Measurements from ENCODE around the gene OSBPL1A.

DNA sequence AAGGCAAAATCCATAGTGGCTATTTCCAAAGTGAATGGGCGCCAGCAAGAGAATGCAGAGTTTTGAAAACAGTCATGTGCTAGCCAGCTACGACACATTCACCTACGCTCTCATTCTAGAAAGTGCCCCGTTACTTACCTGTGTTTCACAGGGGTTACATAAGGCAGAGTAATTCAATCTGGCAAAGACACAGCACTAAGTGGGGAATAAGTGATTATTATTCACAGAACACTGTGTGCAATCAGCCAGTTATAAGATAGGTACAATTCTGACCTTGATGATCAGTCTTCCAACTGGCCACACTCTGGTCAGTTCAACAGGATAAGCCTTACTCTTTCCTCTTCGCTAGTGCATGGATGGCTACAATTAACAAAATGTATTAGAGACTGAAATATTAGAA is 152.9 kb downstream of the OSBPL1A start:
- TF ChIP-seq EP300 (IDR thresholded peaks at IDR 0.05) (no peak), POLR2A (IDR thresholded peaks at IDR 0.05) (no peak), POLR2AphosphoS5 (IDR thresholded peaks at IDR 0.05) (no peak)
- TF ChIP-seq, protein P1, sequence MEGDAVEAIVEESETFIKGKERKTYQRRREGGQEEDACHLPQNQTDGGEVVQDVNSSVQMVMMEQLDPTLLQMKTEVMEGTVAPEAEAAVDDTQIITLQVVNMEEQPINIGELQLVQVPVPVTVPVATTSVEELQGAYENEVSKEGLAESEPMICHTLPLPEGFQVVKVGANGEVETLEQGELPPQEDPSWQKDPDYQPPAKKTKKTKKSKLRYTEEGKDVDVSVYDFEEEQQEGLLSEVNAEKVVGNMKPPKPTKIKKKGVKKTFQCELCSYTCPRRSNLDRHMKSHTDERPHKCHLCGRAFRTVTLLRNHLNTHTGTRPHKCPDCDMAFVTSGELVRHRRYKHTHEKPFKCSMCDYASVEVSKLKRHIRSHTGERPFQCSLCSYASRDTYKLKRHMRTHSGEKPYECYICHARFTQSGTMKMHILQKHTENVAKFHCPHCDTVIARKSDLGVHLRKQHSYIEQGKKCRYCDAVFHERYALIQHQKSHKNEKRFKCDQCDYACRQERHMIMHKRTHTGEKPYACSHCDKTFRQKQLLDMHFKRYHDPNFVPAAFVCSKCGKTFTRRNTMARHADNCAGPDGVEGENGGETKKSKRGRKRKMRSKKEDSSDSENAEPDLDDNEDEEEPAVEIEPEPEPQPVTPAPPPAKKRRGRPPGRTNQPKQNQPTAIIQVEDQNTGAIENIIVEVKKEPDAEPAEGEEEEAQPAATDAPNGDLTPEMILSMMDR (IDR thresholded peaks at IDR 0.05): no peak
